ENCODE data around the gene IQGAP2. TPM values are rescaled to one million over a fixed set of nuclear protein-coding genes. Genes with fewer than 3 reads are reported as not detected.

The IQGAP2 gene
- total and polyA plus RNA-seq, 9 of the 15 experiments (the other 6 are each of a cell fraction or from before 2014, with no cell fraction given), result 8.7 to 23.2 (median 17.4) TPM

- Histone ChIP-seq H3K27me3 (ENCODE audit: control insufficient read depth in 2 of 2, insufficient read depth in 2 of 2, low read length in 2 of 2) (no peaks in the 10 kb centered on the region), H4K20me1 (replicated peaks; ENCODE audit: control insufficient read depth, insufficient read depth, low read length) (no peaks in the 10 kb centered on the region), H3K4me3 (no peak overlapping the region), H3K36me3 (ENCODE audit: control insufficient read depth, insufficient read depth, low read length) (no peaks in the 10 kb centered on the region), H2AFZ (ENCODE audit: low read depth, low read length) (no peak overlapping the region), H3K9ac (ENCODE audit: insufficient read depth in 1 of 2, low read depth in 2 of 2, low read length in 2 of 2) (no peak overlapping the region), H3K9me1 (ENCODE audit: control insufficient read depth, insufficient read depth, low read length) (no peaks in the 10 kb centered on the region), H3K27ac (ENCODE audit: extremely low read depth, low read depth, low read length) (no peak overlapping the region), H3K9me3 (replicated peaks; ENCODE audit: control insufficient read depth, insufficient read depth, low read depth, low read length) (no peaks in the 10 kb centered on the region), H3K4me1 (replicated peaks in 1 of 2; ENCODE audit: control insufficient read depth in 2 of 2, insufficient read depth in 2 of 2, low read length in 2 of 2) (peaks cover 0 to 3% of the 10 kb centered on the region in 2 experiments; a peak in 3 of 5 replicates), H3K4me2 (ENCODE audit: insufficient read depth, low read length) (no peak overlapping the region), H3K79me2 (ENCODE audit: control insufficient read depth, insufficient read depth, low read length) (no peaks in the 10 kb centered on the region)
- no peak for TF ChIP-seq TCFL5 (CRISPR knock-in tag; conservative IDR thresholded peaks at IDR 0.05)
- TF ChIP-seq STAT5A (IDR thresholded peaks at IDR 0.05; ENCODE audit: borderline replicate concordance, low read length), result no peak
- no peak for TF ChIP-seq ZNF175 (CRISPR knock-in tag; IDR thresholded peaks at IDR 0.05; ENCODE audit: low read depth)
- no peak for TF ChIP-seq RAD21 (CRISPR knock-in tag; conservative IDR thresholded peaks at IDR 0.05 in 1 of 2, IDR thresholded peaks at IDR 0.05 in 1 of 2)
- TF ChIP-seq ETV6 (IDR thresholded peaks at IDR 0.05; ENCODE audit: borderline replicate concordance in 1 of 2, low read depth in 2 of 2, low read length in 1 of 2), result no peak
- no peak for TF ChIP-seq ETV6 (CRISPR knock-in tag; IDR thresholded peaks at IDR 0.05; ENCODE audit: borderline replicate concordance)
- TF ChIP-seq ZNF830 (CRISPR knock-in tag; IDR thresholded peaks at IDR 0.05), result no peak
- no peak for TF ChIP-seq SRSF7 (optimal IDR thresholded peaks at IDR 0.05; ENCODE audit: low read depth, low read length)
- no peak for TF ChIP-seq MTA3 (IDR thresholded peaks at IDR 0.05; ENCODE audit: borderline replicate concordance)
- TF ChIP-seq NR4A1 (CRISPR knock-in tag; IDR thresholded peaks at IDR 0.05), result no peak
- no peak for TF ChIP-seq NR4A1 (tag; IDR thresholded peaks at IDR 0.05)
- no peak for TF ChIP-seq FIP1L1 (IDR thresholded peaks at IDR 0.05; ENCODE audit: low read depth, low read length, poor library complexity, severe bottlenecking)
- no peak for TF ChIP-seq ZNF384 (IDR thresholded peaks at IDR 0.05; ENCODE audit: low read depth, low read length)
- TF ChIP-seq, protein P1, sequence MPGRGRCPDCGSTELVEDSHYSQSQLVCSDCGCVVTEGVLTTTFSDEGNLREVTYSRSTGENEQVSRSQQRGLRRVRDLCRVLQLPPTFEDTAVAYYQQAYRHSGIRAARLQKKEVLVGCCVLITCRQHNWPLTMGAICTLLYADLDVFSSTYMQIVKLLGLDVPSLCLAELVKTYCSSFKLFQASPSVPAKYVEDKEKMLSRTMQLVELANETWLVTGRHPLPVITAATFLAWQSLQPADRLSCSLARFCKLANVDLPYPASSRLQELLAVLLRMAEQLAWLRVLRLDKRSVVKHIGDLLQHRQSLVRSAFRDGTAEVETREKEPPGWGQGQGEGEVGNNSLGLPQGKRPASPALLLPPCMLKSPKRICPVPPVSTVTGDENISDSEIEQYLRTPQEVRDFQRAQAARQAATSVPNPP (IDR thresholded peaks at IDR 0.05; ENCODE audit: borderline replicate concordance, insufficient read depth, insufficient read length), result no peak
- DNase-seq (ENCODE audit: extremely low read depth in 1 of 4, low spot score in 3 of 4) (no peak), FAIRE-seq (no peak), ATAC-seq (no peak)
- 22% methylated on average over 5 of the region's 5 CpGs for WGBS (ENCODE audit: insufficient coverage, low coverage, missing lambda C conversion rate)
- in situ Hi-C loops (cut with MboI), result no loop called here
- CTCF ChIA-PET (ENCODE audit: low intra/inter-chr PET ratio), result no interaction called here
- intact Hi-C loops (cut with micrococcal nuclease), result no loop called here
- POLR2A ChIA-PET, result no interaction called here
- no TSS peak for BruUV-seq (replicated peaks)
Measured at GRCh38 chr5:76560952-76561891, 158.1 kb downstream of the IQGAP2 start.
